ENCODE measurements around the gene PIF1. TPM values are rescaled to one million over a fixed set of nuclear protein-coding genes. Genes with fewer than 3 reads are reported as not detected.

Gene PIF1
- total RNA-seq, 1 donor: 7.4 TPM

GRCh38 chr15:64775551-64776401 is 49.7 kb downstream of the PIF1 start, which contains the start of gene RBPMS2:
Gene RBPMS2 (minus strand): TSS chr15:64775589. CDS start chr15:64775319, 270 bp downstream.
- DNase-seq (ENCODE audit: low read depth): no peak
- TF ChIP-seq, protein P1, sequence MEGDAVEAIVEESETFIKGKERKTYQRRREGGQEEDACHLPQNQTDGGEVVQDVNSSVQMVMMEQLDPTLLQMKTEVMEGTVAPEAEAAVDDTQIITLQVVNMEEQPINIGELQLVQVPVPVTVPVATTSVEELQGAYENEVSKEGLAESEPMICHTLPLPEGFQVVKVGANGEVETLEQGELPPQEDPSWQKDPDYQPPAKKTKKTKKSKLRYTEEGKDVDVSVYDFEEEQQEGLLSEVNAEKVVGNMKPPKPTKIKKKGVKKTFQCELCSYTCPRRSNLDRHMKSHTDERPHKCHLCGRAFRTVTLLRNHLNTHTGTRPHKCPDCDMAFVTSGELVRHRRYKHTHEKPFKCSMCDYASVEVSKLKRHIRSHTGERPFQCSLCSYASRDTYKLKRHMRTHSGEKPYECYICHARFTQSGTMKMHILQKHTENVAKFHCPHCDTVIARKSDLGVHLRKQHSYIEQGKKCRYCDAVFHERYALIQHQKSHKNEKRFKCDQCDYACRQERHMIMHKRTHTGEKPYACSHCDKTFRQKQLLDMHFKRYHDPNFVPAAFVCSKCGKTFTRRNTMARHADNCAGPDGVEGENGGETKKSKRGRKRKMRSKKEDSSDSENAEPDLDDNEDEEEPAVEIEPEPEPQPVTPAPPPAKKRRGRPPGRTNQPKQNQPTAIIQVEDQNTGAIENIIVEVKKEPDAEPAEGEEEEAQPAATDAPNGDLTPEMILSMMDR (IDR thresholded peaks at IDR 0.05; ENCODE audit: insufficient read depth, low read length): no peak
- peak within 1 kb of the TSS; percentile 56 for H3K4me3 ChIP-seq (ENCODE audit: low read depth, low read length)

GRCh38 chr15:64774629-64775493 is 50.6 kb downstream of the PIF1 start:
- TF ChIP-seq, protein P1 (IDR thresholded peaks at IDR 0.05; ENCODE audit: insufficient read depth, low read length): no peak
- no peak for DNase-seq (ENCODE audit: low read depth)
- H3K4me3 ChIP-seq (ENCODE audit: low read depth, low read length): peak overlapping the region; percentile 44

DNA sequence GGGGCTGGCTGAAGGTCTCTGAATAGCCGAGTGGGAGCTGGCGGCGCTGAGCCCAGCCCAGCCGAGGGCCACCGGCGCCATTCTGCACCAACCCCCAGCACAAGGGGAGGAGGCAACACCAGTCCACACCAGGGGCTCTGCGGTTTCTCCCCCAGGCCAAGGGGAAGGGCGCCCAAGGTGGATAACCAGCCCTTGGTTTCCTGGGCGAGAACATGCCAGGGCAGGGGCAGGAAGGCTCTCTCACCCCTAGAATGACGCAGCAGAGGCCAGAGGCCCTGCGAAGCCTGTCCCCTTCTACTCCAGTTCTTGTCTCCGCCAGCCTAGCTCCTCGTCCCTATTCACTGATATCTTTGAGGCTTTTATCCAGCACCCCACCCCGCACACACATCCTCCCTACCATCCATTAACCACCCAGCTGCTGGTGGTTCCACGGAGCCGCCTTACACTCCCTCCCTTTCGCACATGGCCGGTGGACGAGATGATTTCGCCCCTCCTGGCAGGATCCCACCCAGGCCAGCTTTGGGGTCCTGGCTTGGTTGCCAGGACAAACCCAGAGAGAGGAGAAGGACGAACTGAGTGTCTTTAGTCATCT is 51.3 kb downstream of the PIF1 start:
- no peak overlapping the region for H3K4me3 ChIP-seq (ENCODE audit: low read depth, low read length)
- DNase-seq (ENCODE audit: low read depth): no peak
- TF ChIP-seq, protein P1 (IDR thresholded peaks at IDR 0.05; ENCODE audit: insufficient read depth, low read length): no peak

GRCh38 chr15:64773606-64774005 is 51.8 kb downstream of the PIF1 start:
- DNase-seq (ENCODE audit: low read depth): no peak
- no peak overlapping the region for H3K4me3 ChIP-seq (ENCODE audit: low read depth, low read length)
- TF ChIP-seq, protein P1 (IDR thresholded peaks at IDR 0.05; ENCODE audit: insufficient read depth, low read length): no peak

- TF ChIP-seq, protein P1 (IDR thresholded peaks at IDR 0.05; ENCODE audit: insufficient read depth, low read length): no peak
- no peak overlapping the region for H3K4me3 ChIP-seq (ENCODE audit: low read depth, low read length)
- DNase-seq (ENCODE audit: low read depth): no peak
These were observed 52.5 kb downstream of the PIF1 start for GRCh38 chr15:64772964-64773363.

DNA sequence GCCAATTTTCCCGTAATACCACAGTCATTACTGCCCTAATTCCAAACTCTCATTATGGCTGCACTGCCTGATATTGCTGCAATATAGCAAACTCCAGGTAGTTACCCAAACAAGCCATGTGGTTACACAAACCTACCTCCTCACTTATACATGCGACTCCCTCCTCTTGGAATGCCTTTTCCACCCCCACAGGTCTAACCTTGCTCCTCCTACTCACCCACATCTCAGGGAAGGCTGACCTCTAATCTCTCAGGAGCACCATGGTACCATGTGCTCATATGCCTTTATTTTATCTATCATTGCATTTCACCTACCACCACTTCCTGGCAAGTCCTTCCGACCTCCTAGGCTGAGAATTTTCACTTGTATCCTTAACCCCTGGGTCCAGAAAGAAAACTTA is 53.0 kb downstream of the PIF1 start:
- DNase-seq (ENCODE audit: low read depth): no peak
- H3K4me3 ChIP-seq (ENCODE audit: low read depth, low read length): no peak overlapping the region
- TF ChIP-seq, protein P1 (IDR thresholded peaks at IDR 0.05; ENCODE audit: insufficient read depth, low read length): no peak

Data from fibroblast of the aortic adventitia (primary cell).